Panc1 (cell line): ENCODE measurements around the gene ZNF256.

ENCODE experiments used
- POLR2AphosphoS5 ChIP-seq: IDR thresholded peaks from 2 replicates; pipeline ENCODE4 v1.6.1; 2012; ENCODE audit warnings: mild to moderate bottlenecking, low read depth, low read length, moderate library complexity
- TCF7L2 ChIP-seq: IDR thresholded peaks from 2 replicates; pipeline ENCODE4 v1.6.1; 2011; ENCODE audit warnings: mild to moderate bottlenecking, low read depth, low read length, inconsistent platforms
- TF ChIP-seq, protein P1 (sequence below): fragments of 450-650 bp; IDR thresholded peaks from 2 replicates; pipeline ENCODE4 v1.5.1; 2017; ENCODE audit warnings: mild to moderate bottlenecking
- TF ChIP-seq, protein P2 (sequence below), 2 experiments: IDR thresholded peaks; 2 replicates each; pipeline ENCODE4 v1.6.1; 2011 to 2012; ENCODE audit warnings: low read depth in 2 of 2, control low read depth in 1 of 2, low read length in 1 of 2, mild to moderate bottlenecking in 1 of 2, moderate library complexity in 1 of 2; ENCODE audit not compliant: insufficient read depth in 1 of 2

DNA sequence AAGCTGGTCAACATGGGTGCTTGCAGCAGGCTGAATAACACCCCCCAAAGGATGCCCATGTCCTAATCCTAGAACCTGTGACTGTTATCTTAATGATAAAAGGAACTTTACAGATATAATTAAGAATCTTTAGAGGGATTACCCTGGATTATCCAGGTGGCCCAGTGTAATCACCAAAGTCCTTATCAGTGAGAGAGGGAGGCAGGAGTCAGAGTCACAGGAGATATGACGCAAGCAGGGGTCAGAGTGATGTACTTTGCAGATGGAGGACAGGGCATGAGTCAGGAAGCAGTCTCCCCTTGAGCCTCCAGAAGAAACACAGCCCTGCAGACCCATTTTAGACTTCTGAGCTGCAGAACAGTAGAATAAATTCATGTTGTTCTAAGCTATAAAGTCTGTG is 45.3 kb upstream of the ZNF256 start:
- TF ChIP-seq TCF7L2 (no peak), POLR2AphosphoS5 (no peak)
- TF ChIP-seq, protein P1, sequence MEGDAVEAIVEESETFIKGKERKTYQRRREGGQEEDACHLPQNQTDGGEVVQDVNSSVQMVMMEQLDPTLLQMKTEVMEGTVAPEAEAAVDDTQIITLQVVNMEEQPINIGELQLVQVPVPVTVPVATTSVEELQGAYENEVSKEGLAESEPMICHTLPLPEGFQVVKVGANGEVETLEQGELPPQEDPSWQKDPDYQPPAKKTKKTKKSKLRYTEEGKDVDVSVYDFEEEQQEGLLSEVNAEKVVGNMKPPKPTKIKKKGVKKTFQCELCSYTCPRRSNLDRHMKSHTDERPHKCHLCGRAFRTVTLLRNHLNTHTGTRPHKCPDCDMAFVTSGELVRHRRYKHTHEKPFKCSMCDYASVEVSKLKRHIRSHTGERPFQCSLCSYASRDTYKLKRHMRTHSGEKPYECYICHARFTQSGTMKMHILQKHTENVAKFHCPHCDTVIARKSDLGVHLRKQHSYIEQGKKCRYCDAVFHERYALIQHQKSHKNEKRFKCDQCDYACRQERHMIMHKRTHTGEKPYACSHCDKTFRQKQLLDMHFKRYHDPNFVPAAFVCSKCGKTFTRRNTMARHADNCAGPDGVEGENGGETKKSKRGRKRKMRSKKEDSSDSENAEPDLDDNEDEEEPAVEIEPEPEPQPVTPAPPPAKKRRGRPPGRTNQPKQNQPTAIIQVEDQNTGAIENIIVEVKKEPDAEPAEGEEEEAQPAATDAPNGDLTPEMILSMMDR, result no peak
- TF ChIP-seq, protein P2, sequence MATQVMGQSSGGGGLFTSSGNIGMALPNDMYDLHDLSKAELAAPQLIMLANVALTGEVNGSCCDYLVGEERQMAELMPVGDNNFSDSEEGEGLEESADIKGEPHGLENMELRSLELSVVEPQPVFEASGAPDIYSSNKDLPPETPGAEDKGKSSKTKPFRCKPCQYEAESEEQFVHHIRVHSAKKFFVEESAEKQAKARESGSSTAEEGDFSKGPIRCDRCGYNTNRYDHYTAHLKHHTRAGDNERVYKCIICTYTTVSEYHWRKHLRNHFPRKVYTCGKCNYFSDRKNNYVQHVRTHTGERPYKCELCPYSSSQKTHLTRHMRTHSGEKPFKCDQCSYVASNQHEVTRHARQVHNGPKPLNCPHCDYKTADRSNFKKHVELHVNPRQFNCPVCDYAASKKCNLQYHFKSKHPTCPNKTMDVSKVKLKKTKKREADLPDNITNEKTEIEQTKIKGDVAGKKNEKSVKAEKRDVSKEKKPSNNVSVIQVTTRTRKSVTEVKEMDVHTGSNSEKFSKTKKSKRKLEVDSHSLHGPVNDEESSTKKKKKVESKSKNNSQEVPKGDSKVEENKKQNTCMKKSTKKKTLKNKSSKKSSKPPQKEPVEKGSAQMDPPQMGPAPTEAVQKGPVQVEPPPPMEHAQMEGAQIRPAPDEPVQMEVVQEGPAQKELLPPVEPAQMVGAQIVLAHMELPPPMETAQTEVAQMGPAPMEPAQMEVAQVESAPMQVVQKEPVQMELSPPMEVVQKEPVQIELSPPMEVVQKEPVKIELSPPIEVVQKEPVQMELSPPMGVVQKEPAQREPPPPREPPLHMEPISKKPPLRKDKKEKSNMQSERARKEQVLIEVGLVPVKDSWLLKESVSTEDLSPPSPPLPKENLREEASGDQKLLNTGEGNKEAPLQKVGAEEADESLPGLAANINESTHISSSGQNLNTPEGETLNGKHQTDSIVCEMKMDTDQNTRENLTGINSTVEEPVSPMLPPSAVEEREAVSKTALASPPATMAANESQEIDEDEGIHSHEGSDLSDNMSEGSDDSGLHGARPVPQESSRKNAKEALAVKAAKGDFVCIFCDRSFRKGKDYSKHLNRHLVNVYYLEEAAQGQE (IDR thresholded peaks at IDR 0.05; ENCODE audit: insufficient read depth in 1 of 2, low read depth in 2 of 2, low read length in 1 of 2), result no peak
